Sciatic nerve (tissue), 2 donors: ENCODE data around the gene CAMK2G. TPM values are rescaled to one million over a fixed set of nuclear protein-coding genes. Genes with fewer than 3 reads are reported as not detected.
A peak's percentile ranks its signal among the peaks of the same experiment; 100 is the strongest.
"Not testable (repeated sequence)": the region's sequence is repeated elsewhere in the genome, so short reads cannot be mapped to it uniquely, and the experiment has no call there.

Source experiments
- ATAC-seq: fragments of 200-7000 bp; cut with Tn5 transposase; one replicate; pipeline ENCODE4 v1.9.1; 2020; ENCODE audit warnings: mild to moderate bottlenecking, moderate library complexity
- DNase-seq: peaks from one replicate; pipeline ENCODE4 v3.0.0-alpha.2; 2020; ENCODE audit warnings: low spot score
- intact Hi-C: fragments of 100-400 bp; cut with DNase I; formaldehyde crosslinking; loops from one replicate; pipeline ENCODE4 v1.14.2; 2022
- total RNA-seq: library from RNA; stranded (reverse); fragmentation: NEBNext Ultra II Directional; extraction: Animal tissue kit (Norgen Biotek cat#: 25700); gene quantifications from one replicate; pipeline ENCODE4 v1.2.1, GENCODE V29; 2021
- donor health status: DM: no; HTN: no; CAD: no.
- donor health status: DM: no; HTN: no; CAD: no.

Gene CAMK2G
- total RNA-seq, result 30.5 TPM

GRCh38 chr10:73874267-73875138 lies at the start of gene CAMK2G:
TSS of gene CAMK2G (minus strand) at chr10:73874555. CDS start at chr10:73874461, 94 bp downstream.
- peak; percentile 89 for DNase-seq
- peak; percentile 94 for ATAC-seq
- intact Hi-C loops, result loop anchor here (5.0 kb wide), 1 partner anchor 32 kb away; no protein-coding TSS in a partner anchor

GRCh38 chr10:73922864-73923133 lies 48.4 kb upstream of the CAMK2G start:
- DNase-seq (no peak), ATAC-seq (no peak)
- intact Hi-C loops, result no loop called here

GRCh38 chr10:73922007-73922863 lies 47.9 kb upstream of the CAMK2G start:
- ATAC-seq (no peak), DNase-seq (no peak)
- intact Hi-C loops, result no loop called here

- DNase-seq (peak; percentile 70), ATAC-seq (peak; percentile 88)
- intact Hi-C loops, result no loop called here
These were observed 45.7 kb upstream of the CAMK2G start for GRCh38 chr10:73920089-73920488.

DNA sequence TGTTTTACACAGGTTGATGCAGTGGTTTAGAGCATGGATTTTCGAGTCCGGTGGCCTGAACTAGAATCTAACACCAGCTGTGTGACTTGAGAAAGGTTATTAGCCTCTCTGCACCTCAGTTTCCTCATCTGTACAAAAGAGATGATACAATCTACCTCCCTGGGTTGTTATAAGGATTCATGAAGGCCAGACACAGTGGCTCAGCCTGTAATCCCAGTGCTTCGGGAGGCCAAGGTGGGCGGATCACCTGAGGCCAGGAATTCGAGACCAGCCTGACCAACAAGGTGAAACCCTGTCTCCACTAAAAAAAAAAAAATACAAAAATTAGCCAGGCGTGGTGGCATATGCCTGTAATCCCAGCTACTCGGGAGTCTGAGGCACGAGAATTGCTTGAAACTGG lies 45.1 kb upstream of the CAMK2G start:
- intact Hi-C loops, ATAC-seq, DNase-seq: not testable (repeated sequence)

DNA sequence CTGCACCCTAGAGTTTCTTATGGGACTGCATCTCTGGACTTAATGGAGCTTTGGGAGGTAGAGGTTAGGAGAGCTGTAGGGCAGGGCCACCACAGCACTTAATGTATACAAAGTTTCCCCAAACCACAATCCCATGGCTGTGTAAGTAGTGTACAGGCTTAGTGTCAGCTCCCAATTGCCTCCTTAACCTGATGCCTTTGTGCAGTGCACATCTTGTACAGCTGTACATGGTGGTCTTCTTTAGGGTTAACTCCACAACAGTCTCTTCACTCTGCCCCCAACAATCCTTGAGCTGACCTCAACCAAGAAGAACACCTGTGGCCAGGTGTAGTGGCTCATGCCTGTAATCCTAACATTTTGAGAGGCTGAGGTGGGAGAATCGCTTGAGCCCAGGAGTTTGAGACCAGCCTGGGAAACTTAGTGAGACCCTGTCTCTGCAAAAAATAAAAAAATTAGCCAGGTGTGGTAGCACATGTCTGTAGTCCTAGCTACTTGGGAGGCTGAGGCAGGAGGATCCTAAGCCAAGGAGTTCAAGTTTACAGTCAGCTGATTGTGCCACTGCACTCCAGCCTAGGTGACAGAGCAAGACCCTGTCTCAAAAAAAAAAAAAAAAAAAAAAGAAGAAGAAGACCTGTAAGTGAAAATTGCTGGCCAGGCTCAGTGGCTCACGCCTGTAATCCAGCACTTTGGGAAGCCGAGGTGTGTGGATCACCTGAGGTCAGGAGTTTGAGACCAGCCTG lies 43.4 kb upstream of the CAMK2G start:
- intact Hi-C loops, result no loop called here
- ATAC-seq, result no peak
- DNase-seq, result no peak

DNA sequence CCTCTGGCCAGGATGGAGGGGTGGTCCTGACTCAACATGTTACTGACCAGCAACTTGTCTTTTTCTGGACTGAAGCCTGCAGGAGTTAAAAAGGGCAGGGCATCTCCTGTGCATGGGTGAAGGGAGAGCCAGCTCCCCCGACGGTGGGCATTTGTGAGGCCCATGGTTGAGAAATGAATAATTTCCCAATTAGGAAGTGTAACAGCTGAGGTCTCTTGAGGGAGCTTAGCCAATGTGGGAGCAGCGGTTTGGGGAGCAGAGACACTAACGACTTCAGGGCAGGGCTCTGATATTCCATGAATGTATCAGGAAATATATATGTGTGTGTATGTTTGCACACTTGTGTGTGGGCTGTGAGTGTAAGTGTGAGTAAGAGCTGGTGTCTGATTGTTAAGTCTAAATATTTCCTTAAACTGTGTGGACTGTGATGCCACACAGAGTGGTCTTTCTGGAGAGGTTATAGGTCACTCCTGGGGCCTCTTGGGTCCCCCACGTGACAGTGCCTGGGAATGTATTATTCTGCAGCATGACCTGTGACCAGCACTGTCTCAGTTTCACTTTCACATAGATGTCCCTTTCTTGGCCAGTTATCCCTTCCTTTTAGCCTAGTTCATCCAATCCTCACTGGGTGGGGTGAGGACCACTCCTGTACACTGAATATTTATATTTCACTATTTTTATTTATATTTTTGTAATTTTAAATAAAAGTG lies 42.6 kb upstream of the CAMK2G start:
- no peak for DNase-seq
- intact Hi-C loops, result no loop called here
- ATAC-seq, result peak; percentile 77

DNA sequence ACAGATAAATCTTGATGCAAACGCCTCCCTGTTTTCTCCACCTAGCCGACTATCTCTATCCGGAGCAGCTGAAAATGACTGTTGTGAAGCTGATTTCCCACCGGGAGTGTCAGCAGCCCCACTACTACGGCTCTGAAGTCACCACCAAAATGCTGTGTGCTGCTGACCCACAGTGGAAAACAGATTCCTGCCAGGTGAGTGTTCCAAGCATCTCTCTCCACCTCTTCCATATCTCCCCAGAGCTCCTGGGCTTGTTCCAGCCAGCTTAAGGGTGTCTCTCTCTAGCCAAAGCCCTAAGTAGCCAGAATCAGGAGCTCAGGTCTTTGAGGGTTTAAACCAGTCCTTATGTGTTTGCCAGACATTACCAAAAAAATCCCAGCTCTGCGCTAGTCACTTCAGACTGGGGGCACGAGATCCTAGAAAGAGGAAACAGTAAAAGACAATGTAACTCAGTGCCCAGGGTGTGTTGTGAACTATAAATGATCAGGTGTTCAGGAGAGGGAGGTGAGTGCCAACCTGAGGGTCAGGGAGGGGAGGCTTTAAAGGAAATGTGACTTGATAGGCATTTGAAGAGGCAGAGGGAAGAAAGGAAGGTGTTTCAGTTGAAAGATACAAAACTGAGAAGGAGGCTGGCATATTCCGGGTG lies 41.0 kb upstream of the CAMK2G start:
- ATAC-seq, result no peak
- intact Hi-C loops, result no loop called here

GRCh38 chr10:73914036-73914435 lies 39.7 kb upstream of the CAMK2G start:
- ATAC-seq, result no peak
- intact Hi-C loops, result no loop called here
- DNase-seq, result no peak

More for the DNA sequence above, 41.0 kb upstream of the CAMK2G start:
- no peak for DNase-seq

DNA sequence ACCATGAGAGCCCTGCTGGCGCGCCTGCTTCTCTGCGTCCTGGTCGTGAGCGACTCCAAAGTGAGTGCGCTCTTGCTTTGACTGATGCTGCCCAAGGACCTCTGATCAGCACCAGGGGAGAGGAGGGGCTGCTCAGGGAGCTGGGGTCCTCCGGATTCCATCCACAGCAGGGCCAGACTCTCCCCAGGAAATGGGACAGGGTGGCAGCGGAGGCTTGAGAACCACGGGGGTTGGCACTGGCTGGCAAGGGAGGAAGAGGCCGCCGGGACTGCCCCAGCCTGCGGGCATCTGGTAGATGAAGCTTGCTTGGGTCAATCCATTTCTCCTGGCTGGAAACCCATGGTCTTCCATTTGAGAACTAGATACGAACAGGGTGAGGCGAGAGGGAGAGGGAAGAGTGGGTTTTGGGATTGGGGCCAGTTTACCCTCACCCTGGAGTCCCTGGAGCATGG lies 37.2 kb upstream of the CAMK2G start:
- ATAC-seq (no peak), DNase-seq (no peak)

DNA sequence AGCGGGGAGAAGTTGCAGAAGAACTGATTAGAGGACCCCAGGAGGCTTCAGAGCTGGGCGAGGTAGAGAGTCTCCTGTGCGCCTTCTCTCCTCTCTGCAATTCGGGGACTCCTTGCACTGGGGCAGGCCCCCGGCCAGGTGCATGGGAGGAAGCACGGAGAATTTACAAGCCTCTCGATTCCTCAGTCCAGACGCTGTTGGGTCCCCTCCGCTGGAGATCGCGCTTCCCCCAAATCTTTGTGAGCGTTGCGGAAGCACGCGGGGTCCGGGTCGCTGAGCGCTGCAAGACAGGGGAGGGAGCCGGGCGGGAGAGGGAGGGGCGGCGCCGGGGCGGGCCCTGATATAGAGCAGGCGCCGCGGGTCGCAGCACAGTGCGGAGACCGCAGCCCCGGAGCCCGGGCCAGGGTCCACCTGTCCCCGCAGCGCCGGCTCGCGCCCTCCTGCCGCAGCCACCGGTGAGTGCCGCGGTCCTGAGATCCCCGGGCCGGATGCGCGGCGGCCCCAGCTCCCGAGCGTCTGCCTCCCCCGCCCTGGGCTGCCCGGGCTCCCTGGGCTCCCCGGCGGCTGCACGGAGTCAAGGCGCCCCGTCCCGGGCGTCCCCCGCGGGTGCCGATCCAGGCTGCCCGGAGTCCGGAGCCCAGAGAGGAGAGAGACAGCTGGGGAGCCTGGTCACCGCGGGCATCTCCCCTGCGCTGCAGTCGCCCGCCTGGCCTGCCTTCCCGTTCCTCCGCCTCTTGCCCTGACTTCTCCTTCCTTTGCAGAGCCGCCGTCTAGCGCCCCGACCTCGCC lies 36.6 kb upstream of the CAMK2G start, which contains the start of gene PLAU:
Gene PLAU (plus strand): TSS at position 369 of the 789 bp plus-strand sequence. CDS start 424 bp downstream, outside the sequence.
- DNase-seq (peak; percentile 76), ATAC-seq (peak; percentile 21)
- intact Hi-C loops, result no loop called here

More for the DNA sequence above, 37.2 kb upstream of the CAMK2G start:
- intact Hi-C loops, result no loop called here

- ATAC-seq (no peak), DNase-seq (no peak)
- intact Hi-C loops, result no loop called here
These were observed 36.0 kb upstream of the CAMK2G start for GRCh38 chr10:73910401-73910763.

DNA sequence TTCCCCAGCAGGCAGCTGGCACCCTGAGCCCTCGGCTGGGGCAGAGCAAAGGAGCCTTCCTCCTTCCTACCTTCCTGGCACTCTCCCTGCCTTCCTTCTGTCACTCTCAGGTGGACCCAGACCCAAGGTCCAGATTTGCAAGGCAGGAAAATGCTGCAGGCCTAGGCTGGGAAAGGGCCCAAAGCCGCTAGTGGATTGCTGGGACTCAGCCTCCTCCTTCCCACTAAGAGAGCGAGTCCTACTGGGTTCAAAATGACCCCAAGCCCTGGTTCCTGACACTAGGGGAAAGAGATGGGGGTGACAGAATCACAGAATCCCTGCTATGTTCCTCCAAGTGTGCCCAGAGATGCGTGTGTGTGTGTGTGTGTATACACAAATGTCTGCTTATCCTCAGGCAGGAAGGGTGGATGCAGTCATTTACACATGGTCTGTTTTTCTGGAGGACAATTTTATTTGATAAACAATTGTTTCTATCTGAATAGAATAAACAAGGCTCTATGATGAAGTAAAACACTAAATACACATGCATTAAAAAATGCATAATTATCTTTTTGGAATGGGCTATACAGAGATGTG lies 35.3 kb upstream of the CAMK2G start:
- DNase-seq (no peak), ATAC-seq (no peak)
- intact Hi-C loops, result no loop called here

GRCh38 chr10:73908853-73909539 lies 34.6 kb upstream of the CAMK2G start:
- intact Hi-C loops, result no loop called here
- ATAC-seq, result no peak
- DNase-seq, result no peak

DNA sequence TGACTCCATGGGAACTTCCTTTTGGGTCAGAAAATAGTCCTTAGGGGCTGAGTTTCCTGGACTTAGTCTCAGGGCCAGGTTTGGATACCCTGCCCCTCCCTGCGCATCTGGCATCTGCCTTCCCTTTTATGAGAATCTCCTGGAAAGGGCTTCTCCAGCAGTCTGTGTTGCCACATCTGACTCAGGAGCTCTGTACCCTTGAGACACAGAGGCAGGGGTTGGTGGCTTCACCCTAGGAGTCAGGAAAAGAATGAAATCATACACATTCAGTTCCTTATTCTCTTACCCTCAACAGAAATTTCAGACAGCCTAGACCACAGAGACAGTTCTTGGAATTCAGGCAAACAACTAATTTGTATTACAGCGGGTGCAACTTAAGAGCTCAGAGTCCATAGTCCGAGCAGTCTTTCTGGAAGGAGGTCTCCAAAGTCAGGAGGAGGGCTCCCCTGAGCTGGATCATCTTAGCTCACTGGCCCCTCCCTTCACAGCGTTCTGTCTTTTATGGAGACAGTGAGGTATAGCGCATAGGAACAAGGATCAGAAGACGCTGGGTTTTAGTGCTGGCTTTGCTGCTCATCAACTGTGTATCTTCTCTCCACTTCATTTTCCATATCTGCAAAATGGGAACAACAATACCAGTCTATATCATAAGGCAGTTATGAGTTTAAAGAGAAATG lies 33.6 kb upstream of the CAMK2G start:
- no peak for DNase-seq
- intact Hi-C loops, result no loop called here
- ATAC-seq, result peak; percentile 55
